HepG2 (cell line): ENCODE data around the gene TC2N.

ENCODE experiments used
- ETV6 ChIP-seq: sonication (generic); formaldehyde crosslinking; conservative IDR thresholded peaks from 2 replicates; pipeline ENCODE4 v1.4.0; 2020; ENCODE audit warnings: missing genetic modification reagents
- GABPA ChIP-seq, 2 experiments: IDR thresholded peaks; 2 replicates each; pipeline ENCODE4 v1.6.1; 2011 to 2016; ENCODE audit warnings: low read depth in 2 of 2, low read length in 1 of 2, missing biosample characterization in 1 of 2, missing genetic modification characterization in 1 of 2
- YY1 ChIP-seq: IDR thresholded peaks from 2 replicates; pipeline ENCODE4 v1.6.1; 2011; ENCODE audit warnings: low read length, low read depth, moderate library complexity, mild to moderate bottlenecking; ENCODE audit not compliant: insufficient read depth, insufficient replicate concordance
- ZFP37 ChIP-seq: sonication (generic); formaldehyde crosslinking; IDR thresholded peaks from 2 replicates; pipeline ENCODE4 v1.4.0; 2020; ENCODE audit warnings: missing genetic modification reagents, borderline replicate concordance
- ZNF10 ChIP-seq: sonication (generic); formaldehyde crosslinking; IDR thresholded peaks from 2 replicates; pipeline ENCODE4 v1.4.0; 2020; ENCODE audit warnings: mild to moderate bottlenecking, low read depth, missing genetic modification reagents, borderline replicate concordance
- ZNF24 ChIP-seq: fragments of 450-650 bp; IDR thresholded peaks from 2 replicates; pipeline ENCODE4 v1.6.1; 2017; ENCODE audit warnings: antibody characterized with exemption, mild to moderate bottlenecking
- ZNF329 ChIP-seq: sonication (generic); formaldehyde crosslinking; IDR thresholded peaks from 2 replicates; pipeline ENCODE4 v1.9.0; 2021; ENCODE audit warnings: low read depth, mild to moderate bottlenecking, missing genetic modification reagents
- TF ChIP-seq, protein P1 (sequence below), 2 experiments: sonication (generic) in 1 of 2; formaldehyde crosslinking in 1 of 2; IDR thresholded peaks; 2 replicates each; pipeline versions ENCODE4 v1.5.1 to v1.6.1; 2011 to 2020; ENCODE audit warnings: borderline replicate concordance in 1 of 2, low read depth in 1 of 2, low read length in 1 of 2, mild to moderate bottlenecking in 1 of 2, missing genetic modification reagents in 1 of 2, moderate library complexity in 1 of 2
- TF ChIP-seq, protein P2 (sequence below): sonication (generic); formaldehyde crosslinking; IDR thresholded peaks from 2 replicates; pipeline ENCODE4 v1.4.0; 2020; ENCODE audit warnings: missing genetic modification reagents
- TF ChIP-seq, protein P3 (sequence below): sonication (generic); formaldehyde crosslinking; IDR thresholded peaks from 2 replicates; pipeline ENCODE4 v1.5.0; 2020; ENCODE audit warnings: mild to moderate bottlenecking, missing genetic modification reagents, moderate library complexity
- TF ChIP-seq, protein P4 (sequence below): sonication (generic); formaldehyde crosslinking; IDR thresholded peaks from 2 replicates; pipeline ENCODE4 v1.4.0; 2020; ENCODE audit warnings: missing genetic modification reagents

DNA sequence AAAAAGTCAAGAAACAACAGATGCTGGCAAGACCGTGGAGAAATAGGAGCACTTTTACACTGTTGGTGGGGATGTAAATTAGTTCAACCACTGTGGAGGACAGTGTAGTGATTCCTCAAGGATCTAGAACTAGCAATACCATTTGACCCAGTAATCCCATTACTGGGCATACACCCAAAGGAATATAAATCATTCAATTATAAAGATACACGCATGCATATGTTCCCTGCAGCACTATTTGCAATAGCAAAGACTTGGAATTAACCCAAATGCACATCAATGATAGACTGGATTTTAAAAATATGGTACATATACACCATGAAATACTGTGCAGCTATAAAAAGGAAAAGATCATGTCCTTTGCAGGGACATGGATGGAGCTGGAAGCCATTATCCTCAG is 117.5 kb downstream of the TC2N start:
- TF ChIP-seq ZNF329 (CRISPR knock-in tag) (no peak), YY1 (no peak), GABPA (IDR thresholded peaks at IDR 0.05; ENCODE audit: low read depth, low read length) (no peak), GABPA (CRISPR knock-in tag; IDR thresholded peaks at IDR 0.05; ENCODE audit: low read depth) (no peak), ZFP37 (no peak), ZNF24 (no peak), ETV6 (no peak), ZNF10 (CRISPR knock-in tag) (no peak)
- TF ChIP-seq, protein P1, sequence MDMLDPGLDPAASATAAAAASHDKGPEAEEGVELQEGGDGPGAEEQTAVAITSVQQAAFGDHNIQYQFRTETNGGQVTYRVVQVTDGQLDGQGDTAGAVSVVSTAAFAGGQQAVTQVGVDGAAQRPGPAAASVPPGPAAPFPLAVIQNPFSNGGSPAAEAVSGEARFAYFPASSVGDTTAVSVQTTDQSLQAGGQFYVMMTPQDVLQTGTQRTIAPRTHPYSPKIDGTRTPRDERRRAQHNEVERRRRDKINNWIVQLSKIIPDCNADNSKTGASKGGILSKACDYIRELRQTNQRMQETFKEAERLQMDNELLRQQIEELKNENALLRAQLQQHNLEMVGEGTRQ (IDR thresholded peaks at IDR 0.05; ENCODE audit: low read depth, low read length) = no peak
- TF ChIP-seq, protein P1 (CRISPR knock-in tag; IDR thresholded peaks at IDR 0.05; ENCODE audit: borderline replicate concordance) = no peak
- TF ChIP-seq, protein P2, sequence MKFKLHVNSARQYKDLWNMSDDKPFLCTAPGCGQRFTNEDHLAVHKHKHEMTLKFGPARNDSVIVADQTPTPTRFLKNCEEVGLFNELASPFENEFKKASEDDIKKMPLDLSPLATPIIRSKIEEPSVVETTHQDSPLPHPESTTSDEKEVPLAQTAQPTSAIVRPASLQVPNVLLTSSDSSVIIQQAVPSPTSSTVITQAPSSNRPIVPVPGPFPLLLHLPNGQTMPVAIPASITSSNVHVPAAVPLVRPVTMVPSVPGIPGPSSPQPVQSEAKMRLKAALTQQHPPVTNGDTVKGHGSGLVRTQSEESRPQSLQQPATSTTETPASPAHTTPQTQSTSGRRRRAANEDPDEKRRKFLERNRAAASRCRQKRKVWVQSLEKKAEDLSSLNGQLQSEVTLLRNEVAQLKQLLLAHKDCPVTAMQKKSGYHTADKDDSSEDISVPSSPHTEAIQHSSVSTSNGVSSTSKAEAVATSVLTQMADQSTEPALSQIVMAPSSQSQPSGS (CRISPR knock-in tag) = no peak
- TF ChIP-seq, protein P3, sequence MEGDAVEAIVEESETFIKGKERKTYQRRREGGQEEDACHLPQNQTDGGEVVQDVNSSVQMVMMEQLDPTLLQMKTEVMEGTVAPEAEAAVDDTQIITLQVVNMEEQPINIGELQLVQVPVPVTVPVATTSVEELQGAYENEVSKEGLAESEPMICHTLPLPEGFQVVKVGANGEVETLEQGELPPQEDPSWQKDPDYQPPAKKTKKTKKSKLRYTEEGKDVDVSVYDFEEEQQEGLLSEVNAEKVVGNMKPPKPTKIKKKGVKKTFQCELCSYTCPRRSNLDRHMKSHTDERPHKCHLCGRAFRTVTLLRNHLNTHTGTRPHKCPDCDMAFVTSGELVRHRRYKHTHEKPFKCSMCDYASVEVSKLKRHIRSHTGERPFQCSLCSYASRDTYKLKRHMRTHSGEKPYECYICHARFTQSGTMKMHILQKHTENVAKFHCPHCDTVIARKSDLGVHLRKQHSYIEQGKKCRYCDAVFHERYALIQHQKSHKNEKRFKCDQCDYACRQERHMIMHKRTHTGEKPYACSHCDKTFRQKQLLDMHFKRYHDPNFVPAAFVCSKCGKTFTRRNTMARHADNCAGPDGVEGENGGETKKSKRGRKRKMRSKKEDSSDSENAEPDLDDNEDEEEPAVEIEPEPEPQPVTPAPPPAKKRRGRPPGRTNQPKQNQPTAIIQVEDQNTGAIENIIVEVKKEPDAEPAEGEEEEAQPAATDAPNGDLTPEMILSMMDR (CRISPR knock-in tag) = no peak
- TF ChIP-seq, protein P4, sequence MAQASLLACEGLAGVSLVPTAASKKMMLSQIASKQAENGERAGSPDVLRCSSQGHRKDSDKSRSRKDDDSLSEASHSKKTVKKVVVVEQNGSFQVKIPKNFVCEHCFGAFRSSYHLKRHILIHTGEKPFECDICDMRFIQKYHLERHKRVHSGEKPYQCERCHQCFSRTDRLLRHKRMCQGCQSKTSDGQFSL (CRISPR knock-in tag) = no peak
